K562 (cell line): Measurements from ENCODE around the gene ALDH16A1. TPM values are rescaled to one million over a fixed set of nuclear protein-coding genes. Genes with fewer than 3 reads are reported as not detected.

Experiments
- BRD4 ChIP-seq: fragments of 200-600 bp; sonication (generic); IDR thresholded peaks from 2 replicates; pipeline ENCODE4 v1.6.1; 2017; ENCODE audit warnings: inconsistent platforms
- CHCHD3 ChIP-seq: fragments of 250-450 bp; sonication (Bioruptor Pico); IDR thresholded peaks from 2 replicates; pipeline ENCODE4 v2.1.2; 2022; ENCODE audit warnings: mild to moderate bottlenecking
- EHMT2 ChIP-seq: fragments of 450-650 bp; IDR thresholded peaks from 2 replicates; pipeline ENCODE4 v1.6.1; 2018; ENCODE audit warnings: antibody characterized with exemption
- IRF2 ChIP-seq: sonication (generic); formaldehyde crosslinking; IDR thresholded peaks from 2 replicates; pipeline ENCODE4 v1.8.1; 2022; ENCODE audit warnings: mild to moderate bottlenecking, missing genetic modification reagents
- LCOR ChIP-seq: sonication (generic); formaldehyde crosslinking; IDR thresholded peaks from 2 replicates; pipeline ENCODE4 v1.8.0; 2022; ENCODE audit warnings: mild to moderate bottlenecking, missing genetic modification reagents
- NFIX ChIP-seq: fragments of 250-450 bp; sonication (Bioruptor Pico); IDR thresholded peaks from 2 replicates; pipeline ENCODE4 v1.4.0; 2020; ENCODE audit warnings: low read depth, mild to moderate bottlenecking, moderate library complexity
- OTX1 ChIP-seq: fragments of 450-650 bp; formaldehyde crosslinking; IDR thresholded peaks from 2 replicates; pipeline ENCODE4 v1.4.0; 2022; ENCODE audit warnings: mild to moderate bottlenecking
- SMARCA4 ChIP-seq: fragments of 450-650 bp; IDR thresholded peaks from 2 replicates; pipeline ENCODE4 v1.6.1; 2016
- SOX6 ChIP-seq: fragments of 450-650 bp; IDR thresholded peaks from 2 replicates; pipeline ENCODE4 v1.6.1; 2014; ENCODE audit warnings: mild to moderate bottlenecking
- SP2 ChIP-seq: IDR thresholded peaks from 2 replicates; pipeline ENCODE4 v1.6.1; 2011; ENCODE audit warnings: mild to moderate bottlenecking, low read depth, low read length, moderate library complexity; ENCODE audit not compliant: poor library complexity, severe bottlenecking; ENCODE audit errors: extremely low read depth
- polyA plus RNA-seq, 8 experiments: library from polyadenylated mRNA; depleted of rRNA in 4 of 8; stranded (reverse) in 5 of 8; unstranded in 3 of 8; fragments of >200 nt; fragmentation: Nextera tagmentation in 2 of 8; fragmentation: Illumina TruSeq in 1 of 8; extraction: Ambion mirVana in 2 of 8; extraction: Trizol in 1 of 8; gene quantifications; 2 replicates each; pipeline versions ENCODE4 v1.2.1 to v1.2.3, GENCODE V29; 2011 to 2014; ENCODE audit warnings: inconsistent platforms in 1 of 8, missing spikeins in 1 of 8
- total RNA-seq, 7 experiments: library from RNA; depleted of rRNA in 6 of 7; stranded (reverse); fragments of >200 nt in 6 of 7; fragmentation: Illumina TruSeq in 2 of 7; extraction: Trizol in 2 of 7; gene quantifications; 2 replicates each; pipeline versions ENCODE4 v1.2.1 to v1.2.3, GENCODE V29; 2011 to 2021; ENCODE audit warnings: low replicate concordance in 1 of 7
- TF ChIP-seq, protein P1 (sequence below), 2 experiments: fragments of 450-650 bp; formaldehyde crosslinking in 1 of 2; IDR thresholded peaks; 2 replicates each; pipeline versions ENCODE4 v1.4.0 to v1.6.1; 2014 to 2020; ENCODE audit warnings: mild to moderate bottlenecking in 2 of 2, borderline replicate concordance in 1 of 2, low read depth in 1 of 2
- TF ChIP-seq, protein P2 (sequence below), 2 experiments: IDR thresholded peaks; 2 replicates each; pipeline ENCODE4 v1.6.1; 2011; ENCODE audit warnings: borderline replicate concordance in 1 of 2, control low read depth in 1 of 2, low read depth in 1 of 2, low read length in 1 of 2, mild to moderate bottlenecking in 1 of 2, mixed read lengths in 1 of 2, moderate library complexity in 1 of 2; ENCODE audit not compliant: insufficient read depth in 1 of 2, insufficient read length in 1 of 2, poor library complexity in 1 of 2, severe bottlenecking in 1 of 2; ENCODE audit errors: extremely low read depth in 1 of 2
- TF ChIP-seq, protein P3 (sequence below), 2 experiments: fragments of 450-650 bp; IDR thresholded peaks; 2 replicates each; pipeline ENCODE4 v1.6.1; 2016
- TF ChIP-seq, protein P4 (sequence below): fragments of 200-400 bp; formaldehyde crosslinking; IDR thresholded peaks from 2 replicates; pipeline ENCODE4 v1.6.1; 2017; ENCODE audit warnings: mild to moderate bottlenecking, low read depth, low read length, moderate library complexity

ALDH16A1 gene
- total and polyA plus RNA-seq, 9 of the 15 experiments (the other 6 are each of a cell fraction or from before 2014, with no cell fraction given), result 2.2 to 52.2 (median 7.6) TPM

DNA sequence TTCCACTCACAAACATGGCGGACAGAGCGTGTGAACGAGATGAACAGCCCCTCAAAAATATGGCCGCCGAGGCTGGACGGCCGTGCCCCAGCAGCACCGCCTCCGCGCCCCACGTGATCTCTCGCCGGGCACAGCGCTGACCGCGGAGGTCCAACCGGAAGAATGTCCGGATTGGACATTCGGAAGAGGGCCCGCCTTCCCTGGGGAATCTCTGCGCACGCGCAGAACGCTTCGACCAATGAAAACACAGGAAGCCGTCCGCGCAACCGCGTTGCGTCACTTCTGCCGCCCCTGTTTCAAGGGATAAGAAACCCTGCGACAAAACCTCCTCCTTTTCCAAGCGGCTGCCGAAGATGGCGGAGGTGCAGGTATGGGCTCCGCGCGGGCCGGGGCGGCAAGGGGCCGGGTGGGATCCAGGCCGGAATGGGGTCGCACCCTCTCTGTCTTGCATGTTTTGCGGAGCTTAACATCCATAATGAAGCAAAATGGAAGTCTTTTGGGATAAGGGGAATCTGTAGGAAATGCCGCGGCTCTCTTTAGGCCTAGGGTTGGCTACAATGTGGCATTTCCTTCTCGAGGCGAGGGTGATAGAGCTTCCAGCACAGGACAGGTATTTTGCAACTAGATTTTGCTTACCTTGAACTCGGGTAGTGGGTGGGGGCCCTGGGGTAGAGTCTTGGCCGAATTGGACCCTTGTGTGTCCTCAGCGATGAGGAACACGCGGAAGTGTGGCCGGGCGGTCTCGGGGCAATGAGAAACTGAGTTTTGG, 34.4 kb downstream of the ALDH16A1 start, which contains the start of gene RPL13A (continued):
- TF ChIP-seq, protein P1, sequence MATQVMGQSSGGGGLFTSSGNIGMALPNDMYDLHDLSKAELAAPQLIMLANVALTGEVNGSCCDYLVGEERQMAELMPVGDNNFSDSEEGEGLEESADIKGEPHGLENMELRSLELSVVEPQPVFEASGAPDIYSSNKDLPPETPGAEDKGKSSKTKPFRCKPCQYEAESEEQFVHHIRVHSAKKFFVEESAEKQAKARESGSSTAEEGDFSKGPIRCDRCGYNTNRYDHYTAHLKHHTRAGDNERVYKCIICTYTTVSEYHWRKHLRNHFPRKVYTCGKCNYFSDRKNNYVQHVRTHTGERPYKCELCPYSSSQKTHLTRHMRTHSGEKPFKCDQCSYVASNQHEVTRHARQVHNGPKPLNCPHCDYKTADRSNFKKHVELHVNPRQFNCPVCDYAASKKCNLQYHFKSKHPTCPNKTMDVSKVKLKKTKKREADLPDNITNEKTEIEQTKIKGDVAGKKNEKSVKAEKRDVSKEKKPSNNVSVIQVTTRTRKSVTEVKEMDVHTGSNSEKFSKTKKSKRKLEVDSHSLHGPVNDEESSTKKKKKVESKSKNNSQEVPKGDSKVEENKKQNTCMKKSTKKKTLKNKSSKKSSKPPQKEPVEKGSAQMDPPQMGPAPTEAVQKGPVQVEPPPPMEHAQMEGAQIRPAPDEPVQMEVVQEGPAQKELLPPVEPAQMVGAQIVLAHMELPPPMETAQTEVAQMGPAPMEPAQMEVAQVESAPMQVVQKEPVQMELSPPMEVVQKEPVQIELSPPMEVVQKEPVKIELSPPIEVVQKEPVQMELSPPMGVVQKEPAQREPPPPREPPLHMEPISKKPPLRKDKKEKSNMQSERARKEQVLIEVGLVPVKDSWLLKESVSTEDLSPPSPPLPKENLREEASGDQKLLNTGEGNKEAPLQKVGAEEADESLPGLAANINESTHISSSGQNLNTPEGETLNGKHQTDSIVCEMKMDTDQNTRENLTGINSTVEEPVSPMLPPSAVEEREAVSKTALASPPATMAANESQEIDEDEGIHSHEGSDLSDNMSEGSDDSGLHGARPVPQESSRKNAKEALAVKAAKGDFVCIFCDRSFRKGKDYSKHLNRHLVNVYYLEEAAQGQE (IDR thresholded peaks at IDR 0.05; ENCODE audit: borderline replicate concordance), result peak; percentile 94
- TF ChIP-seq, protein P1 (CRISPR knock-in tag; IDR thresholded peaks at IDR 0.05; ENCODE audit: low read depth), result no peak
- TF ChIP-seq NFIX (CRISPR knock-in tag) (no peak), SMARCA4 (no peak), SP2 (peak; percentile 75), LCOR (CRISPR knock-in tag) (peak; percentile 73; the same call in 1 of the 2 replicates), CHCHD3 (CRISPR knock-in tag) (peak; percentile 74; the same call in 1 of the 2 replicates), BRD4 (peak; percentile 91; the same call in 1 of the 2 replicates), EHMT2 (no peak), IRF2 (CRISPR knock-in tag) (no peak), SOX6 (peak; percentile 33; the same call in 1 of the 2 replicates), OTX1 (CRISPR knock-in tag) (no peak; the same call in 1 of the 2 replicates)
- TF ChIP-seq, protein P2, sequence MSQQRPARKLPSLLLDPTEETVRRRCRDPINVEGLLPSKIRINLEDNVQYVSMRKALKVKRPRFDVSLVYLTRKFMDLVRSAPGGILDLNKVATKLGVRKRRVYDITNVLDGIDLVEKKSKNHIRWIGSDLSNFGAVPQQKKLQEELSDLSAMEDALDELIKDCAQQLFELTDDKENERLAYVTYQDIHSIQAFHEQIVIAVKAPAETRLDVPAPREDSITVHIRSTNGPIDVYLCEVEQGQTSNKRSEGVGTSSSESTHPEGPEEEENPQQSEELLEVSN (IDR thresholded peaks at IDR 0.05; ENCODE audit: borderline replicate concordance in 1 of 2, extremely low read depth in 1 of 2, insufficient read depth in 1 of 2, insufficient read length in 1 of 2, low read depth in 1 of 2, low read length in 1 of 2, poor library complexity in 1 of 2, severe bottlenecking in 1 of 2), result peak in 1 of 2 experiments; percentile 24
- TF ChIP-seq, protein P3, sequence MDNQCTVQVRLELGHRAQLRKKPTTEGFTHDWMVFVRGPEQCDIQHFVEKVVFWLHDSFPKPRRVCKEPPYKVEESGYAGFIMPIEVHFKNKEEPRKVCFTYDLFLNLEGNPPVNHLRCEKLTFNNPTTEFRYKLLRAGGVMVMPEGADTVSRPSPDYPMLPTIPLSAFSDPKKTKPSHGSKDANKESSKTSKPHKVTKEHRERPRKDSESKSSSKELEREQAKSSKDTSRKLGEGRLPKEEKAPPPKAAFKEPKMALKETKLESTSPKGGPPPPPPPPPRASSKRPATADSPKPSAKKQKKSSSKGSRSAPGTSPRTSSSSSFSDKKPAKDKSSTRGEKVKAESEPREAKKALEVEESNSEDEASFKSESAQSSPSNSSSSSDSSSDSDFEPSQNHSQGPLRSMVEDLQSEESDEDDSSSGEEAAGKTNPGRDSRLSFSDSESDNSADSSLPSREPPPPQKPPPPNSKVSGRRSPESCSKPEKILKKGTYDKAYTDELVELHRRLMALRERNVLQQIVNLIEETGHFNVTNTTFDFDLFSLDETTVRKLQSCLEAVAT (IDR thresholded peaks at IDR 0.05), result peak; percentile 87 to 93
- TF ChIP-seq, protein P4, sequence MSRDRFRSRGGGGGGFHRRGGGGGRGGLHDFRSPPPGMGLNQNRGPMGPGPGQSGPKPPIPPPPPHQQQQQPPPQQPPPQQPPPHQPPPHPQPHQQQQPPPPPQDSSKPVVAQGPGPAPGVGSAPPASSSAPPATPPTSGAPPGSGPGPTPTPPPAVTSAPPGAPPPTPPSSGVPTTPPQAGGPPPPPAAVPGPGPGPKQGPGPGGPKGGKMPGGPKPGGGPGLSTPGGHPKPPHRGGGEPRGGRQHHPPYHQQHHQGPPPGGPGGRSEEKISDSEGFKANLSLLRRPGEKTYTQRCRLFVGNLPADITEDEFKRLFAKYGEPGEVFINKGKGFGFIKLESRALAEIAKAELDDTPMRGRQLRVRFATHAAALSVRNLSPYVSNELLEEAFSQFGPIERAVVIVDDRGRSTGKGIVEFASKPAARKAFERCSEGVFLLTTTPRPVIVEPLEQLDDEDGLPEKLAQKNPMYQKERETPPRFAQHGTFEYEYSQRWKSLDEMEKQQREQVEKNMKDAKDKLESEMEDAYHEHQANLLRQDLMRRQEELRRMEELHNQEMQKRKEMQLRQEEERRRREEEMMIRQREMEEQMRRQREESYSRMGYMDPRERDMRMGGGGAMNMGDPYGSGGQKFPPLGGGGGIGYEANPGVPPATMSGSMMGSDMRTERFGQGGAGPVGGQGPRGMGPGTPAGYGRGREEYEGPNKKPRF, result no peak
